Measurements from ENCODE around the gene ADPRS. TPM values are rescaled to one million over a fixed set of nuclear protein-coding genes. Genes with fewer than 3 reads are reported as not detected.
A peak's percentile ranks its signal among the peaks of the same experiment; 100 is the strongest.

The ADPRS gene
- total RNA-seq, 1 donor from 2014 or later = 28.7 TPM

GRCh38 chr1:36106269-36106668 is 17.6 kb downstream of the ADPRS start:
- Histone ChIP-seq H3K9me3 (ENCODE audit: insufficient read depth, low read depth, low read length) (no peaks in the 10 kb centered on the region), H3K27me3 (ENCODE audit: insufficient read depth, low read length) (no peaks in the 10 kb centered on the region), H3K4me2 (ENCODE audit: low read length) (no peak overlapping the region), H3K4me3 (ENCODE audit: insufficient read depth, low read depth, low read length) (no peak overlapping the region), H2AFZ (ENCODE audit: low read depth, low read length) (no peak overlapping the region), H3K79me2 (ENCODE audit: insufficient read depth, low read length) (no peaks in the 10 kb centered on the region), H3K36me3 (ENCODE audit: insufficient read depth, low read length) (no peaks in the 10 kb centered on the region), H3K27ac (ENCODE audit: low read depth, low read length) (no peak overlapping the region), H4K20me1 (ENCODE audit: insufficient read depth, low read length) (no peaks in the 10 kb centered on the region), H3K4me1 (ENCODE audit: insufficient read depth, low read length) (peaks cover 23% of the 10 kb centered on the region), H3K9ac (ENCODE audit: low read length) (no peak overlapping the region)
- DNase-seq (ENCODE audit: low read depth) (no peak), FAIRE-seq (no peak)
- Mint-ChIP-seq H3K27me3 (ENCODE audit: low read depth, unreplicated experiment) (peaks cover 5% of the 10 kb centered on the region), H3K9me3 (ENCODE audit: unreplicated experiment) (peaks cover 1% of the 10 kb centered on the region), H3K4me1 (ENCODE audit: low read depth, unreplicated experiment) (peaks cover 22% of the 10 kb centered on the region), H3K4me3 (ENCODE audit: unreplicated experiment) (no peak overlapping the region), H3K36me3 (ENCODE audit: low read depth, unreplicated experiment) (no peaks in the 10 kb centered on the region), H3K27ac (ENCODE audit: unreplicated experiment) (no peak overlapping the region)
- TF ChIP-seq EZH2 (IDR thresholded peaks at IDR 0.05; ENCODE audit: insufficient read depth, low read length) = no peak
- TF ChIP-seq CTCF (IDR thresholded peaks at IDR 0.05; ENCODE audit: insufficient read depth, low read depth, low read length) = no peak

GRCh38 chr1:36107394-36107793 is 18.7 kb downstream of the ADPRS start:
- H3K4me3 ChIP-seq (ENCODE audit: insufficient read depth, low read depth, low read length) = no peak overlapping the region
- peaks cover 23% of the 10 kb centered on the region for H3K4me1 ChIP-seq (ENCODE audit: insufficient read depth, low read length)
- H3K27ac ChIP-seq (ENCODE audit: low read depth, low read length) = no peak overlapping the region
- Mint-ChIP-seq H3K36me3 (ENCODE audit: low read depth, unreplicated experiment) (peaks cover 2% of the 10 kb centered on the region), H3K4me1 (ENCODE audit: low read depth, unreplicated experiment) (peaks cover 29% of the 10 kb centered on the region), H3K9me3 (ENCODE audit: unreplicated experiment) (peaks cover 1% of the 10 kb centered on the region), H3K4me3 (ENCODE audit: unreplicated experiment) (no peak overlapping the region), H3K27ac (ENCODE audit: unreplicated experiment) (peak overlapping the region; percentile 7), H3K27me3 (ENCODE audit: low read depth, unreplicated experiment) (peaks cover 7% of the 10 kb centered on the region)
- H3K27me3 ChIP-seq (ENCODE audit: insufficient read depth, low read length) = no peaks in the 10 kb centered on the region
- H2AFZ ChIP-seq (ENCODE audit: low read depth, low read length) = no peak overlapping the region
- DNase-seq (ENCODE audit: low read depth) (no peak), FAIRE-seq (no peak)
- H3K4me2 ChIP-seq (ENCODE audit: low read length) = no peak overlapping the region
- H4K20me1 ChIP-seq (ENCODE audit: insufficient read depth, low read length) = no peaks in the 10 kb centered on the region
- H3K9ac ChIP-seq (ENCODE audit: low read length) = no peak overlapping the region
- no peaks in the 10 kb centered on the region for H3K9me3 ChIP-seq (ENCODE audit: insufficient read depth, low read depth, low read length)
- no peaks in the 10 kb centered on the region for H3K79me2 ChIP-seq (ENCODE audit: insufficient read depth, low read length)
- no peaks in the 10 kb centered on the region for H3K36me3 ChIP-seq (ENCODE audit: insufficient read depth, low read length)
- TF ChIP-seq CTCF (IDR thresholded peaks at IDR 0.05; ENCODE audit: insufficient read depth, low read depth, low read length) (no peak), EZH2 (IDR thresholded peaks at IDR 0.05; ENCODE audit: insufficient read depth, low read length) (no peak)

GRCh38 chr1:36108314-36108713 is 19.6 kb downstream of the ADPRS start:
- Histone ChIP-seq H3K79me2 (ENCODE audit: insufficient read depth, low read length) (no peaks in the 10 kb centered on the region), H3K36me3 (ENCODE audit: insufficient read depth, low read length) (no peaks in the 10 kb centered on the region), H2AFZ (ENCODE audit: low read depth, low read length) (peak overlapping the region; percentile 3), H4K20me1 (ENCODE audit: insufficient read depth, low read length) (no peaks in the 10 kb centered on the region), H3K9me3 (ENCODE audit: insufficient read depth, low read depth, low read length) (no peaks in the 10 kb centered on the region), H3K27me3 (ENCODE audit: insufficient read depth, low read length) (no peaks in the 10 kb centered on the region), H3K27ac (ENCODE audit: low read depth, low read length) (no peak overlapping the region), H3K4me3 (ENCODE audit: insufficient read depth, low read depth, low read length) (no peak overlapping the region), H3K9ac (ENCODE audit: low read length) (peak overlapping the region; percentile 64), H3K4me1 (ENCODE audit: insufficient read depth, low read length) (peaks cover 23% of the 10 kb centered on the region), H3K4me2 (ENCODE audit: low read length) (peak overlapping the region; percentile 81)
- Mint-ChIP-seq H3K27me3 (ENCODE audit: low read depth, unreplicated experiment) (peaks cover 11% of the 10 kb centered on the region), H3K27ac (ENCODE audit: unreplicated experiment) (peak overlapping the region; percentile 75), H3K9me3 (ENCODE audit: unreplicated experiment) (peaks cover 1% of the 10 kb centered on the region), H3K36me3 (ENCODE audit: low read depth, unreplicated experiment) (peaks cover 3% of the 10 kb centered on the region), H3K4me1 (ENCODE audit: low read depth, unreplicated experiment) (peaks cover 30% of the 10 kb centered on the region), H3K4me3 (ENCODE audit: unreplicated experiment) (peak overlapping the region; percentile 14)
- DNase-seq (ENCODE audit: low read depth) (peak; percentile 58), FAIRE-seq (no peak)
- TF ChIP-seq EZH2 (IDR thresholded peaks at IDR 0.05; ENCODE audit: insufficient read depth, low read length) (no peak), CTCF (IDR thresholded peaks at IDR 0.05; ENCODE audit: insufficient read depth, low read depth, low read length) (no peak)

All from astrocyte (in vitro differentiated cells and primary cell).